ENCODE measurements around the gene SLC19A1. TPM values are rescaled to one million over a fixed set of nuclear protein-coding genes. Genes with fewer than 3 reads are reported as not detected.

Gene SLC19A1
- total RNA-seq, 4 donors from 2014 or later, result 1.8 to 9.6 (median 2.1) TPM

DNA sequence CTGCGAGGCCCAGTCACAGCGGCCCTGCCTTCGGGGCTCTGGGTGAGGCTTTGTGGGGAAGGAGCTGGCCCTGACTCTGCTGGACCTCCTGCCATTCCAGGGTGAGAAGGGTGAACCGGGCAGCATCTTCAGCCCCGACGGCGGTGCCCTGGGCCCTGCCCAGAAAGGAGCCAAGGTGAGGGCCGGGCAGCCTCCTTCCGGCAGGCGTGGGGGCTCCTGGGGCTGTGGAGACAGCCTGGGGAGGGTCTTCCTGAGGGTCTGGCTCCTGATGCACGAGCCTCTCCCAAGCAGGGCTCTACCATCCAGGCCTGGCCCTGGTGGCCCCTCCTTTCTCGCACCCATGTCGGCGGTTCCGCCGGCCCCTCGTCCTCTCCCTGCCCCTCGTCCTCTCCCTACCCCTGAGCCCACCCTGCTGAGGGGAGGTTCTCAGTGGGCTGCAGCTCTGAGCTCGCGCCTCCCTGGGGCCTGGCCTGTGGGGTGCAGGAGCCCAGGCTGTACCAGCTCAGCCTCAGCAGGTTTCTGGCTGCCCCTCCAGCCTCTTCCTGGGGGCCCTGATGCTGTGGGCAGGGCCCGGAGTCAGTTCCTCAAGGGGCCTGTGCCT is 48.7 kb downstream of the SLC19A1 start:
- Histone ChIP-seq H3K36me3 (no peaks in the 10 kb centered on the region), H3K4me3 (no peak overlapping the region), H3K9me3 (no peaks in the 10 kb centered on the region), H3K27me3 (no peaks in the 10 kb centered on the region), H3K4me1 (no peaks in the 10 kb centered on the region), H3K27ac (no peak overlapping the region)
- no peak for TF ChIP-seq POLR2A (IDR thresholded peaks at IDR 0.05)
- TF ChIP-seq, protein P1, sequence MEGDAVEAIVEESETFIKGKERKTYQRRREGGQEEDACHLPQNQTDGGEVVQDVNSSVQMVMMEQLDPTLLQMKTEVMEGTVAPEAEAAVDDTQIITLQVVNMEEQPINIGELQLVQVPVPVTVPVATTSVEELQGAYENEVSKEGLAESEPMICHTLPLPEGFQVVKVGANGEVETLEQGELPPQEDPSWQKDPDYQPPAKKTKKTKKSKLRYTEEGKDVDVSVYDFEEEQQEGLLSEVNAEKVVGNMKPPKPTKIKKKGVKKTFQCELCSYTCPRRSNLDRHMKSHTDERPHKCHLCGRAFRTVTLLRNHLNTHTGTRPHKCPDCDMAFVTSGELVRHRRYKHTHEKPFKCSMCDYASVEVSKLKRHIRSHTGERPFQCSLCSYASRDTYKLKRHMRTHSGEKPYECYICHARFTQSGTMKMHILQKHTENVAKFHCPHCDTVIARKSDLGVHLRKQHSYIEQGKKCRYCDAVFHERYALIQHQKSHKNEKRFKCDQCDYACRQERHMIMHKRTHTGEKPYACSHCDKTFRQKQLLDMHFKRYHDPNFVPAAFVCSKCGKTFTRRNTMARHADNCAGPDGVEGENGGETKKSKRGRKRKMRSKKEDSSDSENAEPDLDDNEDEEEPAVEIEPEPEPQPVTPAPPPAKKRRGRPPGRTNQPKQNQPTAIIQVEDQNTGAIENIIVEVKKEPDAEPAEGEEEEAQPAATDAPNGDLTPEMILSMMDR (IDR thresholded peaks at IDR 0.05 in 4 of 5, conservative IDR thresholded peaks at IDR 0.05 in 1 of 5), result no peak
- ATAC-seq (no peak), DNase-seq (no peak)
- intact Hi-C loops (cut with DNase I; ENCODE audit: low total_unique reads), result no loop called here
- in situ Hi-C loops (cut with MboI; ENCODE audit: low sequenced_read_pairs in 4 of 4), result no loop called here

DNA sequence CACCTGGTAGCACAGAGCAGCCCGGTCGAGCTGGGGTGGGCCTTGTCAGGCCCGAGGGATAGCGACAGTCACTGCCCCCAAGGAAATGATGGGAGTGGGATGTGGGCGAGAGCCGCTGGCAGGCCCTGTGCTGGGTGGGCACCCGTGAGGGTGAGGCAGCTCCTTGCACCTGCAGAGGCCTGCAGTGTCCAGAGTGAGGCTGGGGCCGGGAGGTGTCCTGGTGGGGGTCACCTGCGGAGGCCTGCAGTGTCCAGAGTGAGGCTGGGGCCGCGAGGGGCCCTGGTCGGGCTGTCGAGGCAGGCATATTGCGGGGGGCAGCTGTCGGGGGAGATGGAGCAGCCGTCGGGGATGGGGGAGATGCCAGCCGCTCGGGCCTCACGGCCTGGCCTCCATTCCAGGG is 49.5 kb downstream of the SLC19A1 start:
- Histone ChIP-seq H3K4me1 (no peaks in the 10 kb centered on the region), H3K27ac (no peak overlapping the region), H3K36me3 (no peaks in the 10 kb centered on the region), H3K4me3 (no peak overlapping the region), H3K27me3 (no peaks in the 10 kb centered on the region), H3K9me3 (no peaks in the 10 kb centered on the region)
- in situ Hi-C loops (cut with MboI; ENCODE audit: low sequenced_read_pairs in 4 of 4) (no loop called here), intact Hi-C loops (cut with DNase I; ENCODE audit: low total_unique reads) (no loop called here)
- ATAC-seq (no peak), DNase-seq (no peak)
- no peak for TF ChIP-seq POLR2A (IDR thresholded peaks at IDR 0.05)
- TF ChIP-seq, protein P1 (IDR thresholded peaks at IDR 0.05 in 4 of 5, conservative IDR thresholded peaks at IDR 0.05 in 1 of 5), result no peak

DNA sequence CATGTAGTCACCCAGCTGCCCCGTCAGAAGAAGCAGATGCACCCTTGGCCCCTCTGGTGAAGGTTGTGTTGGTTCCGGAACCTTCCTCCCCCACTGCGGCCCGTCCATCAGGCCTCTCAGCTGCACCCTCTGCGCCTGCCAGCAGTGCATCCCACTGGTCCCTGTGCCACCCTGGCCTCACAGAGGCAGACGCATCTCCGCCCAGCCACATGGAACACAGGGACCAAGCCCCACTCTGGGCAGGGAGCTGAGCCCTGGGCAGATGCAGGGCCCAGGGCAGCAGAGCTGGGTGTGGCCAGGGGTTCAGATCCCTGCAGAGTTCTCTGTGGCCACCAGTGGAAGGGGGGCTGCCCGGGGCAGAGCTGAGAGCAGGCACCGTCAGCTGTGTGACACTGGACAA is 50.6 kb downstream of the SLC19A1 start:
- in situ Hi-C loops (cut with MboI; ENCODE audit: low sequenced_read_pairs in 4 of 4) (no loop called here), intact Hi-C loops (cut with DNase I; ENCODE audit: low total_unique reads) (no loop called here)
- Histone ChIP-seq H3K4me3 (no peak overlapping the region), H3K27ac (no peak overlapping the region), H3K9me3 (no peaks in the 10 kb centered on the region), H3K27me3 (no peaks in the 10 kb centered on the region), H3K36me3 (no peaks in the 10 kb centered on the region), H3K4me1 (no peaks in the 10 kb centered on the region)
- no peak for DNase-seq
- TF ChIP-seq, protein P1 (IDR thresholded peaks at IDR 0.05 in 4 of 5, conservative IDR thresholded peaks at IDR 0.05 in 1 of 5), result no peak
- no peak for TF ChIP-seq POLR2A (IDR thresholded peaks at IDR 0.05)
- ATAC-seq, result no peak

DNA sequence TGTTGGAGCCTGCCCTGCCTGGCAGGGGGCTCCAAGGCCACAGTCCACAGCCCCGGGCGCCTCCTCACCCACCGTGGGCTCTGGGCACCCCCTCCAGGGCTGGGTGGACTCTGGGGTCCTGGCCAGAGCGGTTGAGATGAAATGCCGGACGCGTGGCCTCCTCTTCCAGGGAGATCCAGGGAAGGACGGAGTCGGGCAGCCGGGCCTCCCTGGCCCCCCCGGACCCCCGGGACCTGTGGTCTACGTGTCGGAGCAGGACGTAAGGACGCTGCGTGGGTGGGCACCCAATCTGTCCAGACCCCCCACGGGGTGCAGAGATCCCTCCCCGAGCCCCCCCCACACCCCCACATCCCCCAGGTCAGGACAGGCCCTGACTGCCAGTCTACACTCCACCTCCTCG is 51.2 kb downstream of the SLC19A1 start:
- DNase-seq (no peak), ATAC-seq (no peak)
- no peak overlapping the region for H3K4me3 ChIP-seq
- no peaks in the 10 kb centered on the region for H3K9me3 ChIP-seq
- H3K27me3 ChIP-seq, result no peaks in the 10 kb centered on the region
- no peaks in the 10 kb centered on the region for H3K4me1 ChIP-seq
- no peaks in the 10 kb centered on the region for H3K36me3 ChIP-seq
- in situ Hi-C loops (cut with MboI; ENCODE audit: low sequenced_read_pairs in 4 of 4), result no loop called here
- intact Hi-C loops (cut with DNase I; ENCODE audit: low total_unique reads), result no loop called here
- no peak for TF ChIP-seq POLR2A (IDR thresholded peaks at IDR 0.05)
- TF ChIP-seq, protein P1 (IDR thresholded peaks at IDR 0.05 in 4 of 5, conservative IDR thresholded peaks at IDR 0.05 in 1 of 5), result no peak
- no peak overlapping the region for H3K27ac ChIP-seq
